KOPT-K1 (cell line): ENCODE measurements around the gene ZSWIM3.

ENCODE experiments used
- H3K27ac ChIP-seq: fragments of 200-600 bp; sonication (generic); 2 replicates; pipeline ENCODE4 v1.5.1; 2016; ENCODE audit warnings: antibody characterized with exemption, mild to moderate bottlenecking, low read depth, low read length; ENCODE audit not compliant: poor library complexity, severe bottlenecking
- H3K36me3 ChIP-seq: fragments of 200-600 bp; sonication (generic); 2 replicates; pipeline ENCODE4 v1.5.1; 2017; ENCODE audit warnings: antibody characterized with exemption, mild to moderate bottlenecking, low read length, moderate library complexity; ENCODE audit not compliant: insufficient read depth
- H3K9me3 ChIP-seq: fragments of 200-600 bp; sonication (generic); 2 replicates; pipeline ENCODE4 v1.5.1; 2017; ENCODE audit warnings: antibody characterized with exemption, low read length, mild to moderate bottlenecking; ENCODE audit not compliant: insufficient read depth, poor library complexity, severe bottlenecking

ZSWIM3 gene

GRCh38 chr20:45842169-45842812, 15.1 kb upstream of the ZSWIM3 start:
- no peak overlapping the region for H3K27ac ChIP-seq
- peaks cover 58% of the 10 kb centered on the region for H3K36me3 ChIP-seq
- no peaks in the 10 kb centered on the region for H3K9me3 ChIP-seq

DNA sequence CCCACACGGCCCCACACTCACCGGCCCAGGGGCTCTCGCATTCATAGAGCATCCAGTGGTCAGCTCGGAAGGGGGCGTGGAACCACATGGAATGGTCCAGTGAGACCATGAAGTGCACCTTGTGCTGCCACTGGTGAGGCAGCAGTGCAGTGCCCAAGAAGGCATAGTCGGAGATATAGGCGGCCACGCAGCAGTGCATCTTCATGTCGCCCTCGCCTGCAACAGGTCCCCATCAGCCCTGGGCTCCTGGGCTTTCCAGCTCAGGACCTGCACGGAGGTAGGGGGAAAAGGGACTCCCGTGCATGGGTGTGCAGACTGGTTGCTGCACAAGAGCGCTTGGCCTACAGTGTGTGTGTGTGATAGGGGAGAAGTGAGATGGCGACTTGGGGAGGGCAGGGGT, 13.9 kb upstream of the ZSWIM3 start:
- Histone ChIP-seq H3K27ac (no peak overlapping the region), H3K9me3 (no peaks in the 10 kb centered on the region), H3K36me3 (peaks cover 65% of the 10 kb centered on the region)

GRCh38 chr20:45845452-45845851, 12.0 kb upstream of the ZSWIM3 start:
- Histone ChIP-seq H3K27ac (no peak overlapping the region), H3K9me3 (no peaks in the 10 kb centered on the region), H3K36me3 (peaks cover 79% of the 10 kb centered on the region)

DNA sequence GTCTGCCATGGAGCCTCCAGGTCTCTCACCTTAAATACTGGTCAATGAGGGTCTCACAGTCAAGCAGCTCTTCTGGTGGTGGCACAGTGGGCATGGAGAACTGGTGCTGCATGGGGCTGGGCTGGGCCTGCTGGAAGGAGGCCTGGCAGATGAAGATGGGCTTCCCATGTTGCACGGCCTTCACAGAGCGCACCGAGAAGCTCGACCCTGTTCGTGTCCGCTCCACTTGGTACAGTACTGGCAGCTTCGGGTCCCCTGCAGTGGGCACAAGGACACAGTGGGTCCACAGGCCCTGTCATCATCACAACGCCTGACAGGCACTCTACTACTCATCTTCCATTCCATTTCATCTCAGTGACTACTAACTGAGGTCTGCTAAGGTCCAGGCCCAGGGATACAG, 9.0 kb upstream of the ZSWIM3 start:
- H3K36me3 ChIP-seq, result peaks cover 84% of the 10 kb centered on the region
- H3K9me3 ChIP-seq, result no peaks in the 10 kb centered on the region
- no peak overlapping the region for H3K27ac ChIP-seq

GRCh38 chr20:45848969-45849582, 8.3 kb upstream of the ZSWIM3 start:
- no peak overlapping the region for H3K27ac ChIP-seq

DNA sequence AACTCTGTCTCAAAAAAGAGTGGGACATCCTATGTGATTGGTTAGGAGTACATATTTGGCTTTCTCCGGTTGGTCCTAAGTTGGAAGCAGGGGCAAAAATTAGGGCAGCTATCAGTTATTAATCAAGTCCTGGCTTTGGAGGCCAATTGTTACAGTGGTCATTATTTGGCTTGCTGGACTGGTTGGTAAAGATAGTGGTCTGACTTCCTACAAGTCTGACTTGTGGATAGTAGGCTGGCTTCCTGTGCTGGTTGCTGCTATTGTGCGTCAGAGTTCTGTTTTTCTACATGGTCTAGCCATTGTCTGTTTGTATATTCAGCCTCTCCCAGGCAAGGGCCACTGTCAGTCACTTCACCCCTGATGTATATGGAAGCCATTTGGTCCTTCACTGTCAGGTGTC, 7.2 kb upstream of the ZSWIM3 start:
- Histone ChIP-seq H3K9me3 (no peaks in the 10 kb centered on the region), H3K36me3 (peaks cover 78% of the 10 kb centered on the region)

More at GRCh38 chr20:45848969-45849582, 8.3 kb upstream of the ZSWIM3 start:
- Histone ChIP-seq H3K36me3 (peaks cover 82% of the 10 kb centered on the region), H3K9me3 (no peaks in the 10 kb centered on the region)

GRCh38 chr20:45850926-45851325, 6.5 kb upstream of the ZSWIM3 start:
- Histone ChIP-seq H3K36me3 (peaks cover 71% of the 10 kb centered on the region), H3K9me3 (no peaks in the 10 kb centered on the region), H3K27ac (no peak overlapping the region)

More for the DNA sequence above, 7.2 kb upstream of the ZSWIM3 start:
- H3K27ac ChIP-seq, result no peak overlapping the region

DNA sequence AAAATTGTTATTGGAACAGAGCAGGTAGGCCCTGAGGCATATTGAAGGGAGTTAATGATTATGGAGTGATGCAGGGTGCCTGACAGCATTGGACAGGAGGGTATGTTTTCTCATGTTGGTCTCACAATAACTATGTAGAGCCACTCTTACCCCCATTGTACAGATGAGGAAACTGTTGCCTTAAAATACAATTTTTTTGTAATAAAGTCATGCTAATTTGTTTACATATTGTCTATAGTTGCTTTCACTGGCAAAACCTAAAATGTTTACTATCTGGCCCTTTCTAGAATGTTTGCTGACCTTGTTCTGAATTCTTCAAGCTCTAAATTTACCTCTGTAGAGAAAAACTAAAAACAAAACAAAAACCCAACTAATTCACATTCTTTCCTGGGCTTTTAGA, 5.9 kb upstream of the ZSWIM3 start:
- H3K27ac ChIP-seq, result no peak overlapping the region
- peaks cover 66% of the 10 kb centered on the region for H3K36me3 ChIP-seq

GRCh38 chr20:45852326-45852725, 5.1 kb upstream of the ZSWIM3 start:
- Histone ChIP-seq H3K9me3 (no peaks in the 10 kb centered on the region), H3K36me3 (peaks cover 60% of the 10 kb centered on the region), H3K27ac (no peak overlapping the region)

More for the DNA sequence above, 5.9 kb upstream of the ZSWIM3 start:
- H3K9me3 ChIP-seq, result no peaks in the 10 kb centered on the region

DNA sequence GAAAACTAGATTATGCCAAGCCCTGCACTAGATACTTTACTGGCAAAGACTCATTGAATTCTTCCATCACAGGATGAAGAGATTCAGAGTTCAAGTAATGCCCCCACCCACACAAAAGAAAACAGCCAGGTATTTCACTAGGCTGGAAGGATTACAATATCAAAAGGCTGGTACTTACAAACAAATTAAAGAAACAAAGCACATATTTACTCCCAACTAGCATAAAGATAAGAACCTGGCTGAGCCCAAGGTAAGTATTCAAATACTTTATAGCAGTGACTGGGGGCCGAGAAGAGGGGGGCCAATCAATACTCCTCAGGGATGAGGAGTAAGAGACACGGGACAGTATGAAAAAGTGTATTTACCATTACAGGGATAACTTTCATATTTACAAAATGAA, 3.9 kb upstream of the ZSWIM3 start:
- Histone ChIP-seq H3K9me3 (no peaks in the 10 kb centered on the region), H3K36me3 (peaks cover 52% of the 10 kb centered on the region), H3K27ac (no peak overlapping the region)

- no peaks in the 10 kb centered on the region for H3K9me3 ChIP-seq
- H3K36me3 ChIP-seq, result peaks cover 18% of the 10 kb centered on the region
- peak overlapping the region; percentile 84 for H3K27ac ChIP-seq
Observed at GRCh38 chr20:45857882-45858216, 435 bp downstream of the ZSWIM3 start.

- peaks cover 6% of the 10 kb centered on the region; the same call in 1 of the 2 replicates for H3K36me3 ChIP-seq
- H3K27ac ChIP-seq, result no peak overlapping the region
- H3K9me3 ChIP-seq, result no peaks in the 10 kb centered on the region
Observed at GRCh38 chr20:45859916-45860315, 2.5 kb downstream of the ZSWIM3 start.

DNA sequence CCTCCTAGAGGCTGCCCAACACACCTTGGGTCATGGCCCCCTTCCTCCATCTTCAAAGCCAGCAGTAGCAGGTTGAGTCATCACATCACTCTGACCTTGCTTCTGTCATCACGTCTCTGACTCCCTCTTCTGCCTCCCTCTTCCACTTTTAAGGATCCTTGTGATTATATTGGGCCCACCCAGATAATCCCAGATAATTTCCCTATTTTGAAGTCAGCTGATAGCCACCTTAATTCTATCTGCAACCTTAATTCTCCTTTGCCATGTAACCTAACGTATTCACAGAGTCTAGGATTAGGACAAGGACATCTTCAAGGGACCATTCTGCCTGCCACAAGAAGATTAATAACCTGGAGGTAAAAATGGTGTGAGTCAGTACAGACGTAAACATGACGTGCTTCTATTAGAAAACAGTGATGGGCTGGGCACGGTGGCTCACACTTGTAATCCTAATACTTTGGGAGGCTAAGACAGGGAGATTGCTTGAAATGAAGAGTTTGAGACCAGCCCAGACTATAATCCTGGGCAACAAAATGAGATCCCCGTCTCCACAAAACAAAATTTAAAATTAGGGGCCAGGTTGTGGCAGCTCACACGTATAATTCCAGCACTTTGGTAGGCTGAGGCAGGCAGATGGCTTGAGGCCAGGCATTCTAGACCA, 3.3 kb downstream of the ZSWIM3 start:
- no peak overlapping the region for H3K27ac ChIP-seq
- H3K36me3 ChIP-seq, result 0 out of 2 replicates have a peak, but pooled peaks cover 4% of the 10 kb centered on the region
- no peaks in the 10 kb centered on the region for H3K9me3 ChIP-seq

- Histone ChIP-seq H3K36me3 (0 out of 2 replicates have a peak, but pooled peaks cover 4% of the 10 kb centered on the region), H3K27ac (no peak overlapping the region), H3K9me3 (no peaks in the 10 kb centered on the region)
Observed at GRCh38 chr20:45861221-45862075, 4.0 kb downstream of the ZSWIM3 start.
